ENCODE measurements around the gene RGS10.

- no peak for TF ChIP-seq CTCF (IDR thresholded peaks at IDR 0.05)
- TF ChIP-seq POLR2AphosphoS5 (IDR thresholded peaks at IDR 0.05) = no peak
- TF ChIP-seq POLR2A (IDR thresholded peaks at IDR 0.05) = no peak
Observed at GRCh38 chr10:119517235-119518141, 25.0 kb downstream of the RGS10 start.

All from breast epithelium (tissue), 3 donors.